ENCODE results near the gene OGDH. TPM values are rescaled to one million over a fixed set of nuclear protein-coding genes. Genes with fewer than 3 reads are reported as not detected.

The OGDH gene
- total RNA-seq, 2 donors from 2014 or later = 36.1 to 46.1 TPM

DNA sequence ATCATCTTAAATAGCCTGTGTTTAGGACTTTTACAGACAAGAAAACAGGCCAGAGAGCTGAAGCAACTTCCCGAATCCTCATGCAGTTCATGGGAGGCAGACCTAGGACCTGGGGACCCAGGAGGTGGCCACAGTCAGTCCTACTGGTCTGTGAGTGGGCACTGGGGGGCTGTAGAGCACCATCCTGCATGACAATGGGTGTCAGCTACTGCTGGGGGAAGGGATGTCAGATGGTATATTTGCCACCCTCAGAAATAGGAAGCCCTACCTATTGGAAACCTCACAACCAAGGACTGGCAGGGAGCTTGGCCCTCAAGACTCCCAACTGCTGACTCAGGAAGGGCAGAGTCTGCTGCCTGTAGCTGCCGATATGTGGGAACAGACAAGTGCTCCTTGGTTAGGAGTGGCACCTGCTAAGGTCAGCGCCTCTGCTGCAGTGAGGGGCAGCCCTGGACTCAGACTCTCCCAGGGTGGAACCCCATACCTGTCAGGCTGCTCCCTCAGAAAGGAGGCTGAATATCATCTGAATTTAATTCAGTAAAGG lies 29.7 kb downstream of the OGDH start:
- Histone ChIP-seq H3K9me3 (no peaks in the 10 kb centered on the region), H3K4me3 (no peak overlapping the region), H3K27ac (peak overlapping the region in 2 of 4 donors; percentile 16 to 52), H3K36me3 (replicated peaks in 1 of 2; ENCODE audit: insufficient read depth in 1 of 2, low read depth in 2 of 2) (no peaks in the 10 kb centered on the region), H3K27me3 (no peaks in the 10 kb centered on the region), H3K4me1 (peaks cover 69% of the 10 kb centered on the region)
- no peak for TF ChIP-seq POLR2A (IDR thresholded peaks at IDR 0.05)
- TF ChIP-seq, protein P1, sequence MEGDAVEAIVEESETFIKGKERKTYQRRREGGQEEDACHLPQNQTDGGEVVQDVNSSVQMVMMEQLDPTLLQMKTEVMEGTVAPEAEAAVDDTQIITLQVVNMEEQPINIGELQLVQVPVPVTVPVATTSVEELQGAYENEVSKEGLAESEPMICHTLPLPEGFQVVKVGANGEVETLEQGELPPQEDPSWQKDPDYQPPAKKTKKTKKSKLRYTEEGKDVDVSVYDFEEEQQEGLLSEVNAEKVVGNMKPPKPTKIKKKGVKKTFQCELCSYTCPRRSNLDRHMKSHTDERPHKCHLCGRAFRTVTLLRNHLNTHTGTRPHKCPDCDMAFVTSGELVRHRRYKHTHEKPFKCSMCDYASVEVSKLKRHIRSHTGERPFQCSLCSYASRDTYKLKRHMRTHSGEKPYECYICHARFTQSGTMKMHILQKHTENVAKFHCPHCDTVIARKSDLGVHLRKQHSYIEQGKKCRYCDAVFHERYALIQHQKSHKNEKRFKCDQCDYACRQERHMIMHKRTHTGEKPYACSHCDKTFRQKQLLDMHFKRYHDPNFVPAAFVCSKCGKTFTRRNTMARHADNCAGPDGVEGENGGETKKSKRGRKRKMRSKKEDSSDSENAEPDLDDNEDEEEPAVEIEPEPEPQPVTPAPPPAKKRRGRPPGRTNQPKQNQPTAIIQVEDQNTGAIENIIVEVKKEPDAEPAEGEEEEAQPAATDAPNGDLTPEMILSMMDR (IDR thresholded peaks at IDR 0.05) = no peak
- peak in 1 of 4 donors; percentile 40 for DNase-seq
- intact Hi-C loops (cut with DNase I) = no loop called here
- no peak for ATAC-seq
- 65% methylated on average over 3 of the region's 3 CpGs; no CpG with 5 or more reads in 1 of the 2 donors for WGBS, 2 donors

DNA sequence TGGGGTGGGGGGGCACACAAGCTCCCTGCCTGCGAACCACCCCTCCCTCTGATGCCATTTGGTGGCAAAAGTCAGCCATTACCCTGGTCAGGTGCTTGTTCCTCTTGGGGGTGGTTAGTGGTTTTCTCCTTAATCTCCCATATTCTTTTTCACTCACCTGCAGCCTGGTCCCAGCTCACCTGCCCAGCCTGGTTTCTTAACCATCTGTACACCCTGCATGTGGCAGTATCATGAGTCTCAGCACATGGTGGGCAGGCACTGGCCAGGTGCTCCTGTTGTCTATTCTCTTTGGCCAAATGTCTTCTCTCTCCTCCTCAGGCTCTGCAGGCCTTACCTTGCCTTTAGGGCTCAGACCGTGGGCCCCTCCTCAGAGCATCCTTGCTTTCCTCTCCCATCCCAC lies 30.5 kb downstream of the OGDH start:
- Histone ChIP-seq H3K27me3 (no peaks in the 10 kb centered on the region), H3K27ac (peak overlapping the region in 1 of 4 donors; percentile 52), H3K9me3 (no peaks in the 10 kb centered on the region), H3K4me1 (peaks cover 69% of the 10 kb centered on the region), H3K36me3 (replicated peaks in 1 of 2; ENCODE audit: insufficient read depth in 1 of 2, low read depth in 2 of 2) (no peaks in the 10 kb centered on the region), H3K4me3 (no peak overlapping the region)
- intact Hi-C loops (cut with DNase I) = no loop called here
- ATAC-seq = no peak
- TF ChIP-seq, protein P1 (IDR thresholded peaks at IDR 0.05) = no peak
- no peak for TF ChIP-seq POLR2A (IDR thresholded peaks at IDR 0.05)
- WGBS, 2 donors = 86 to 100% methylated on average over 2 of the region's 2 CpGs
- DNase-seq = no peak

DNA sequence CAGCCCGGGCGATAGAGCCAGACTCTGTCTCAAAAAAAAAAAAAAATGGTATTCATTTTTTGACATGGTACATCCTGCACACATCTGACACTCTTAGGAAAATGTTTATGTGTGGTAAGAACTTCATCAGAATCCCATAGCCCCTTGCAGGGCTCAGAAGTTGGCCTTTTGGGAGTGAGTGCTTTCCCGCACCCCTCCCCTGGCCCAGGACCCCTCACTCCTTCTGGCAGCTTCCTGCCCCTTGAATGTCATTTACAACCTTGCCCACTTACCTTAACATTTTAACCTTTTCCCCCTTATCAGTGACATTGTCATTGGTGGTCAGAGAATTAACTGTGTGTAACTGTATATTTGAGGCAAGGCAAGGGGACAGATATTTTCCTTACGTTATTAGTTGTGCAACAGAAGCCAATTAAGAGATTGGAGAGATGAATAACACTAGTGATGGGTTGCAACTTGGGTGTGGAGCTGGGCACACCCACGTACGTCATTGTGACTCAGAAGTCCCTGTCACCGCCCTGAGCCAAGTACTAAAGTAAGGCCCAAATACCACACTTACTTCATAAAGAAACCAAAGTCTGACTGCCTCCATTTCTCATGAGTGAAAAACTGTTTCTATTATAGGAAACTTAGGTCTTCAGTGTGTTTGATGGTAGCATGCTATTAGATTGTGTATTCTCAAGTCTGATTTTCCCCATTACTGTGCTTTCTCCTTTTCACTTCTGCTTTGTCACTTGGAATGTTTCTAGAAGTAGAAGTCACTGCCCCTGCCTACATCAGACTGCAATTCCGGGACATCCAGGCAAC lies 31.6 kb downstream of the OGDH start:
- Histone ChIP-seq H3K27ac (peak overlapping the region in 3 of 4 donors; percentile 72 to 89 (median 84)), H3K27me3 (no peaks in the 10 kb centered on the region), H3K4me1 (peaks cover 67% of the 10 kb centered on the region), H3K36me3 (replicated peaks in 1 of 2; ENCODE audit: insufficient read depth in 1 of 2, low read depth in 2 of 2) (no peaks in the 10 kb centered on the region), H3K9me3 (no peaks in the 10 kb centered on the region), H3K4me3 (no peak overlapping the region)
- TF ChIP-seq POLR2A (IDR thresholded peaks at IDR 0.05) = no peak
- TF ChIP-seq, protein P1 (IDR thresholded peaks at IDR 0.05) = no peak
- DNase-seq = peak in 1 of 4 donors; percentile 57
- intact Hi-C loops (cut with DNase I) = no loop called here
- WGBS, 2 donors = 80 to 86% methylated on average over 8 of the region's 8 CpGs
- ATAC-seq = no peak

DNA sequence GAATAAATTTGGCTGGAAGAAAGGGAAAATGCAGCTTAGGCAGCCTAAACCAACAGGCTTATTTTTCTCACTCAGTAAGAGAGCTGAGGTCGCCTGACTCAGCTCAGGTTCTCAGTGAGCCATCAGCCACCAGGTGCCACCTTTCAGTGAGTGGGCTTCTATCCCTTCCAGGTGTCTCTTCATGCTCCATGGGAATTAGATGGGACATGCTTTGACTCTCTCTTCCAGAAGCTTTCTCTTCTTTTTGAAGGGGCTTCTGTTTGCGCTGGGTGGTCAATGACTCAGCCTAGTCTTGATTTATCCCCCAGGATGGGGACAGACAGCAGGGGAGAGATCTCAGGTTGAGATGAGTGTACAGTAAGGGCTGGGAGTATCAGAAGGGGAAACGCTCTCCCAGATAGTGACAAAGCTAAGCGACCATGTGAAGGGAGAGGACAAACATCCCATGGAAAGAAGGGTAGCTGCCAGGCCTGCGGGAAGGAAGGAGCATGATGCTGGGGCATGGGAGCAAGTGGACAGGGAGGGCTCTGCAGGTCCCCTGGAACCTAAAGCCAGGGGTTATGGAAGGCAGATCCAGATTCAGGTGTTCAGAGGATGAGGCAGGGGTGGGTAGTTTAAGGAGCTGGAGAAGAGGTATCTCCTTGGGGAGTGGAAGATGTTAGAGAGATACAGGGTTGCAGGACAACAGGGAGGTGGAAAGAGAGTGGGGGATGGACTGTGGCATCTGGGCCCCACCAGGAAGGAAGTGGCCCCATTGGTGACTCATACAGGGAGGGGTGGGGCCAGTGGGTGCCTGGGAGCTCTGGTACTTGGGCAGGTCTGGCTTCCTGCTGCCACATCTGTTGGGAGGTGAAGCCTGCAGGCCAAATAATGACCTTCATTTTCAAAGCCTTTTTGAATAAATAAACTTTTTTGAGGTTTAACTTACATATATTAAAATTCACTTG lies 32.5 kb downstream of the OGDH start:
- Histone ChIP-seq H3K27me3 (no peaks in the 10 kb centered on the region), H3K4me1 (peaks cover 58% of the 10 kb centered on the region), H3K36me3 (replicated peaks in 1 of 2; ENCODE audit: insufficient read depth in 1 of 2, low read depth in 2 of 2) (no peaks in the 10 kb centered on the region), H3K9me3 (no peaks in the 10 kb centered on the region), H3K4me3 (no peak overlapping the region), H3K27ac (peak overlapping the region; percentile 44 to 89 (median 78))
- intact Hi-C loops (cut with DNase I) = no loop called here
- DNase-seq (peak; percentile 61 to 81 (median 68)), ATAC-seq (peak; percentile 59)
- TF ChIP-seq, protein P1 (IDR thresholded peaks at IDR 0.05) = no peak
- TF ChIP-seq POLR2A (IDR thresholded peaks at IDR 0.05) = no peak
- 81 to 86% methylated on average over 5 of the region's 5 CpGs for WGBS, 2 donors
